Measurements from ENCODE around the gene RGL2. TPM values are rescaled to one million over a fixed set of nuclear protein-coding genes. Genes with fewer than 3 reads are reported as not detected.

RGL2 gene
- total and polyA plus RNA-seq, 2 donors (not counting 1 experiment from before 2014, with no cell fraction given): 98.5 to 133 TPM

DNA sequence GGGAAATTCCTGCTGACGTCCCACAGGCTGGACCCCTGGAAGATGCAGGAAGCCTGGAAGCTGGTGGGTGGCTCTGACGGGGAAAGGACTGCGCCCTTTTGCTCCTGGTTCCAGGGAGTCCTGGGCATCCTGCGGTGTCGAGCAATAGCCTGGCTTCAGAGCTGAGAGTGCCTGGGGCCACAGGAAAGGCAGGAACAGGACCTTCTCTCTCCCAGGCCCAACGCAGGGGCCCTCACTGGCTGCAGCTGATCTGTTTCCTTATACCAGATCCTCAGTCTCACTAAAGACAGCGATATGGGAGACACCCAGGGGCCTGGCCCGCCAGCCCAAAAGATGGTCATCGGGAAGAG, 20.4 kb downstream of the RGL2 start:
- Mint-ChIP-seq H3K27ac (peak overlapping the region; percentile 98), H3K27me3 (no peaks in the 10 kb centered on the region), H3K4me3 (peak overlapping the region; percentile 92), H3K9me3 (ENCODE audit: insufficient read depth) (no peaks in the 10 kb centered on the region), H3K4me1 (peaks cover 57% of the 10 kb centered on the region)
- H2AFZ ChIP-seq (ENCODE audit: insufficient read depth, low read depth, low read length, poor library complexity, severe bottlenecking): no peak overlapping the region
- ATAC-seq (ENCODE audit: low read depth) (no peak), DNase-seq (no peak)
- ChIA-PET CTCF (interaction anchor here (1.5 to 3.9 kb wide), 9 partner anchors 8 to 148 kb away, joined by 3 to 41 read pairs (median 14); partner anchors contain the start of genes PFDN6, RGL2 and WDR46), POLR2A (interaction anchor here (1.7 to 5.1 kb wide), 6 partner anchors 10 to 43 kb away, joined by 7 to 39 read pairs (median 13); partner anchors contain the start of genes PFDN6, RGL2, WDR46 and ZBTB22)
- H3K27me3 ChIP-seq (replicated peaks in 1 of 4; ENCODE audit: control extremely low read depth in 1 of 4, control insufficient read depth in 3 of 4, insufficient read depth in 4 of 4, low read length in 3 of 4): no peaks in the 10 kb centered on the region
- no peaks in the 10 kb centered on the region for H3K9me3 ChIP-seq (ENCODE audit: control extremely low read depth in 1 of 3, control insufficient read depth in 2 of 3, insufficient read depth in 1 of 3, low read length in 2 of 3)
- H3K27ac ChIP-seq (ENCODE audit: low read length in 2 of 2): peak overlapping the region; percentile 80 to 87
- TF ChIP-seq EZH2 (IDR thresholded peaks at IDR 0.05; ENCODE audit: borderline replicate concordance, insufficient read depth, low read depth, low read length, poor library complexity, severe bottlenecking) (no peak), CTCF (IDR thresholded peaks at IDR 0.05) (no peak)
- H3K36me3 ChIP-seq (replicated peaks in 1 of 2; ENCODE audit: control extremely low read depth in 1 of 2, control insufficient read depth in 1 of 2, extremely low read depth in 1 of 2, insufficient read depth in 2 of 2, low read length in 1 of 2): peaks cover 5 to 60% of the 10 kb centered on the region in 2 experiments
- peak overlapping the region; percentile 95 for H3K4me2 ChIP-seq (replicated peaks; ENCODE audit: low read depth, low read length, poor library complexity, severe bottlenecking)
- H4K20me1 ChIP-seq (ENCODE audit: control insufficient read depth, insufficient read depth, low read length, poor library complexity, severe bottlenecking): peaks cover 52% of the 10 kb centered on the region
- peaks cover 25% of the 10 kb centered on the region for H3K79me2 ChIP-seq (ENCODE audit: control insufficient read depth, insufficient read depth, low read length)
- peak overlapping the region in 1 of 5 experiments; percentile 86 for H3K4me3 ChIP-seq (ENCODE audit: control extremely low read depth in 1 of 5, extremely low read depth in 1 of 5, insufficient read depth in 1 of 5, low read depth in 2 of 5, low read length in 4 of 5)
- intact Hi-C loops (cut with micrococcal nuclease): no loop called here
- WGBS (ENCODE audit: insufficient coverage): 86% methylated on average over 8 of the region's 9 CpGs
- peaks cover 42 to 56% of the 10 kb centered on the region in 2 donors for H3K4me1 ChIP-seq (ENCODE audit: control insufficient read depth in 2 of 2, insufficient read depth in 2 of 2, low read length in 2 of 2)
- peak overlapping the region; percentile 91 for H3K9ac ChIP-seq (ENCODE audit: low read length)

GRCh38 chr6:33277663-33278391, 20.9 kb downstream of the RGL2 start:
- H2AFZ ChIP-seq (ENCODE audit: insufficient read depth, low read depth, low read length, poor library complexity, severe bottlenecking): peak overlapping the region; percentile 90
- Mint-ChIP-seq H3K4me1 (peaks cover 63% of the 10 kb centered on the region), H3K4me3 (peak overlapping the region; percentile 92), H3K9me3 (ENCODE audit: insufficient read depth) (no peaks in the 10 kb centered on the region), H3K27ac (peak overlapping the region; percentile 98), H3K27me3 (no peaks in the 10 kb centered on the region)
- H4K20me1 ChIP-seq (ENCODE audit: control insufficient read depth, insufficient read depth, low read length, poor library complexity, severe bottlenecking): peaks cover 56% of the 10 kb centered on the region
- peaks cover 47 to 61% of the 10 kb centered on the region in 2 donors for H3K4me1 ChIP-seq (ENCODE audit: control insufficient read depth in 2 of 2, insufficient read depth in 2 of 2, low read length in 2 of 2)
- no peaks in the 10 kb centered on the region for H3K27me3 ChIP-seq (replicated peaks in 1 of 4; ENCODE audit: control extremely low read depth in 1 of 4, control insufficient read depth in 3 of 4, insufficient read depth in 4 of 4, low read length in 3 of 4)
- H3K9me3 ChIP-seq (ENCODE audit: control extremely low read depth in 1 of 3, control insufficient read depth in 2 of 3, insufficient read depth in 1 of 3, low read length in 2 of 3): no peaks in the 10 kb centered on the region
- H3K27ac ChIP-seq (ENCODE audit: low read length in 2 of 2): peak overlapping the region; percentile 80 to 87
- peak overlapping the region; percentile 4 to 86 (median 78) for H3K4me3 ChIP-seq (ENCODE audit: control extremely low read depth in 1 of 5, extremely low read depth in 1 of 5, insufficient read depth in 1 of 5, low read depth in 2 of 5, low read length in 4 of 5)
- intact Hi-C loops (cut with micrococcal nuclease): loop anchor here (1.0 kb wide), 3 partner anchors 11 to 67 kb away; partner anchors contain the start of genes PFDN6 and WDR46
- H3K36me3 ChIP-seq (replicated peaks in 1 of 2; ENCODE audit: control extremely low read depth in 1 of 2, control insufficient read depth in 1 of 2, extremely low read depth in 1 of 2, insufficient read depth in 2 of 2, low read length in 1 of 2): peaks cover 5 to 62% of the 10 kb centered on the region in 2 experiments
- ChIA-PET CTCF (interaction anchor here (0.9 to 3.9 kb wide), 19 partner anchors 9 to 330 kb away, joined by 3 to 41 read pairs (median 5); partner anchors contain the start of genes PFDN6, RGL2, TAPBP and WDR46), POLR2A (interaction anchor here (0.6 to 5.1 kb wide), 15 partner anchors 11 to 163 kb away, joined by 3 to 39 read pairs (median 7); partner anchors contain the start of genes KIFC1, PFDN6, RGL2 and RING1)
- 29% methylated on average over 34 of the region's 39 CpGs for WGBS (ENCODE audit: insufficient coverage)
- peak; percentile 65 for DNase-seq
- peaks cover 30% of the 10 kb centered on the region for H3K79me2 ChIP-seq (ENCODE audit: control insufficient read depth, insufficient read depth, low read length)
- H3K9ac ChIP-seq (ENCODE audit: low read length): peak overlapping the region; percentile 91
- TF ChIP-seq CTCF (IDR thresholded peaks at IDR 0.05): no peak
- TF ChIP-seq EZH2 (IDR thresholded peaks at IDR 0.05; ENCODE audit: borderline replicate concordance, insufficient read depth, low read depth, low read length, poor library complexity, severe bottlenecking): no peak
- peak; percentile 9 for ATAC-seq (ENCODE audit: low read depth)
- peak overlapping the region; percentile 95 for H3K4me2 ChIP-seq (replicated peaks; ENCODE audit: low read depth, low read length, poor library complexity, severe bottlenecking)

All from B cell (primary cell).